Osteocyte (in vitro differentiated cells): ENCODE results near the gene GHR. TPM values are rescaled to one million over a fixed set of nuclear protein-coding genes. Genes with fewer than 3 reads are reported as not detected.

Source experiments
- DNase-seq: peaks from one replicate; pipeline ENCODE4 v3.0.0; 2021; ENCODE audit warnings: mixed read lengths; ENCODE audit not compliant: unreplicated experiment; ENCODE audit errors: extremely low spot score
- H3K27ac Mint-ChIP-seq: one replicate; pipeline ENCODE4 v1.8.0; 2021; ENCODE audit warnings: mild to moderate bottlenecking, mixed read lengths; ENCODE audit not compliant: unreplicated experiment
- H3K27me3 Mint-ChIP-seq: one replicate; pipeline ENCODE4 v1.8.0; 2021; ENCODE audit warnings: mixed read lengths; ENCODE audit not compliant: unreplicated experiment
- H3K36me3 Mint-ChIP-seq: one replicate; pipeline ENCODE4 v1.8.0; 2021; ENCODE audit warnings: mixed read lengths; ENCODE audit not compliant: unreplicated experiment
- H3K4me1 Mint-ChIP-seq: one replicate; pipeline ENCODE4 v1.8.0; 2021; ENCODE audit warnings: mixed read lengths; ENCODE audit not compliant: unreplicated experiment
- H3K4me3 Mint-ChIP-seq: one replicate; pipeline ENCODE4 v1.8.0; 2021; ENCODE audit warnings: mild to moderate bottlenecking, moderate library complexity, mixed read lengths; ENCODE audit not compliant: unreplicated experiment
- H3K9me3 Mint-ChIP-seq: one replicate; pipeline ENCODE4 v1.8.0; 2021; ENCODE audit warnings: mixed read lengths; ENCODE audit not compliant: unreplicated experiment
- CTCF ChIP-seq: fragments of 200-600 bp; sonication (generic); IDR thresholded peaks from 2 replicates; pipeline ENCODE4 v1.5.0; 2021; ENCODE audit warnings: antibody characterized with exemption, mild to moderate bottlenecking, moderate library complexity
- total RNA-seq: library from RNA; stranded (reverse); gene quantifications from 2 replicates; pipeline ENCODE4 v1.2.1, GENCODE V29; 2021

GHR gene
- total RNA-seq, 1 donor from 2014 or later, result 2.3 TPM

DNA sequence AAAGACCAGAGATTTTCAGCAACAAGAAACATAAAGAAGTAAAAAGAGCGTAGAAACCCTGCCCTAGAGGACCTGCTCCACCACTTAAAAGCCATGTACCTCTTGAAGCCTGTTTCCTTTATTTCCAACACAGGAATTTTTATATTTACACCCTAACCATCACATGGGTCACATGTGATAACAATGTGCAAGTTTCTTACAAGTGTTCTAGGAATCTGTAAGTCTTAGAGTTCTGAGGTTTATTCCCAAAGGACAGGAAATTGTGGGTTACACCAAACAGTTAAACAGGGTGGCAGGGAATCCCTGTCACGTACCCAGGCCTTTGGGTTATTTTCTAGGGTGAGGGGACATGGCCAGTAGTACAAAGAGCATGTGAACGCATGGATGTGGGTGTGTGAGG, 224.8 kb downstream of the GHR start:
- TF ChIP-seq CTCF, result no peak
- Mint-ChIP-seq H3K4me1 (no peaks in the 10 kb centered on the region), H3K27me3 (no peaks in the 10 kb centered on the region), H3K4me3 (no peak overlapping the region), H3K36me3 (no peaks in the 10 kb centered on the region), H3K9me3 (no peaks in the 10 kb centered on the region), H3K27ac (no peak overlapping the region)
- no peak for DNase-seq

DNA sequence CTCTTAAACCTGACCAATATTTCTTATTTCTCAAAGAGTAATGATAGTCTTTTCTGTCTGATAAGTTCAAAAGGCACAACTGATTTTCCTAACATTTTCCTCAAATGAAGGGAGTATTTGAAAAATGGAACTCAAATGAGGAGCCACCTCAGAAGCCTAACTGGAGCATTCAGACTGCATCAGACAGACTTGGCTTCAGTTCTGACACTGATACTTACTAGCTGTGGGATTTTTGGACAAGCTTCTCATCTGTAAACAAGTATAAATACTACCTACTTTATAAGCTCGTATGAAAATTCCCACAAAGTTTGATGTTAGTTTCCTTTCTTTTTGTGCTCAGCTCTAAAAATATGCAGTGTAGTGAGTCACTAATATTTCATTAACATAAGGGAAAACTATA, 225.7 kb downstream of the GHR start:
- TF ChIP-seq CTCF, result no peak
- Mint-ChIP-seq H3K9me3 (no peaks in the 10 kb centered on the region), H3K27me3 (no peaks in the 10 kb centered on the region), H3K4me3 (no peak overlapping the region), H3K36me3 (no peaks in the 10 kb centered on the region), H3K27ac (no peak overlapping the region), H3K4me1 (no peaks in the 10 kb centered on the region)
- no peak for DNase-seq

- Mint-ChIP-seq H3K4me3 (no peak overlapping the region), H3K27me3 (peaks cover 1% of the 10 kb centered on the region), H3K9me3 (no peaks in the 10 kb centered on the region), H3K36me3 (no peaks in the 10 kb centered on the region), H3K4me1 (no peaks in the 10 kb centered on the region), H3K27ac (no peak overlapping the region)
- DNase-seq, result no peak
- no peak for TF ChIP-seq CTCF
Observed at GRCh38 chr5:42650084-42650483, 226.8 kb downstream of the GHR start.

GRCh38 chr5:42653705-42654104, 230.5 kb downstream of the GHR start:
- Mint-ChIP-seq H3K27me3 (peaks cover 5% of the 10 kb centered on the region), H3K36me3 (no peaks in the 10 kb centered on the region), H3K4me1 (no peaks in the 10 kb centered on the region), H3K27ac (no peak overlapping the region), H3K4me3 (no peak overlapping the region), H3K9me3 (peaks cover 1% of the 10 kb centered on the region)
- no peak for DNase-seq
- no peak for TF ChIP-seq CTCF

DNA sequence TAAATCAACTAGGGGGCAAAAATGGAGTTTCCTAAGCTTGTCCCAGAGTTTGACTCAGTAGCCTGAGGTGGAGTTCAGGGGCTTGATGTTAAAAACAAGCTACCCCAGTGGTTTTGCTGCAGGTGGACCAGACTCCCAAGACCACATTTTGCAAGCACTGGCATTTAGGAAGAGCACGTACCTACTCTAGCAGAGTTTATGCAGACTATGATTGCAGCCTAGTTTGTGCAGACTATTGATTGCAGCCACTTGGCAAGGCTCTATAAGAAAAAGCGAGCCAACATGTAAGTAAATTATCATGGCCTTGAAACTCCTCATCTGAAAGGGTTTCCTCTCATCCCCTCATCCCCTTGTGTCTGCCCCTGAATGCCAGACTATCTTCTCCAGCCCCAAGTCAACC, 231.4 kb downstream of the GHR start:
- Mint-ChIP-seq H3K4me3 (no peak overlapping the region), H3K9me3 (peaks cover 8% of the 10 kb centered on the region)
- DNase-seq, result no peak

More for the DNA sequence above, 231.4 kb downstream of the GHR start:
- Mint-ChIP-seq H3K4me1 (no peaks in the 10 kb centered on the region), H3K36me3 (no peaks in the 10 kb centered on the region), H3K27me3 (peaks cover 5% of the 10 kb centered on the region), H3K27ac (no peak overlapping the region)
- no peak for TF ChIP-seq CTCF
